ENCODE data around the gene ARX.

Gene ARX

GRCh38 chrX:24996096-24996709, 19.6 kb downstream of the ARX start:
- no peak for DNase-seq

DNA sequence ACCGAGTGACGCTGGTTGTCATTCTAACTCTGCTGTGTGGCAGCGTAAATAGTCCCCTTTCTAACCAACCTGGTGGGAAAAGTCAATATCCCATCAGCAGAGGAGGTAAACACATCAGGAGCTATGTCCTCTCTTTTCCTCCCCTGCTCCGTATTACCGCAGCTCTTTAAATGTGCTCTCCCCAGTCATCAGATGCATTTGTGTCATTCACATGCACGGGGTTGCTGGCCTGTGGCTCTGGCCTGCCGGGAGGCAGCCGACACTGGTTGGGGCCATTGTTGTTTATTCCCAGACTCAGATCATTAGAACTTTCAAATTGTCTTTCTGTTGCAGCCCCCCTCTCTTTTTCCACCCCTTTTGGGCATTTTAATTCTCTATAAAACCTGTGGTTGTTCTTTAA, 21.9 kb downstream of the ARX start:
- DNase-seq: no peak

GRCh38 chrX:24990535-24990934, 25.2 kb downstream of the ARX start:
- no peak for DNase-seq

DNA sequence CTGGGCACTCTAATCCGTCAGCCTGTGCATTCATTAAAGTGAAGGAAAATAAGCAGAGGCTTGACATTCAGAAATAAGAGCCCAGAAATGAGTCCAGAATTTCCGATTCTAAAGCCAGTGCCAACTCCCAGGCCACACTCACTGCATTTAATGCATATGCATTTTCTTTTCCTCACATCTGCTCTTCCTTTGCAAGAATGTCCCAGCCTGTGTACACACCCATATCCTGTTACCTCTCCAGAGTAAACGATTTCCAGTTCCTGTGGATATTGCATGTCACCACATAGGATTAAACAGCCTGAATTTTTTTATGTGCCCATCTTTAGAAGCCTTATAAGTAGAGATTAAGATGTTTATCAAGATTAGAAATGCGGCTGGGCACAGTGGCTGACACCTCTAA, 27.5 kb downstream of the ARX start:
- DNase-seq: no peak

GRCh38 chrX:24987731-24988130, 28.0 kb downstream of the ARX start:
- no peak for DNase-seq

GRCh38 chrX:24985120-24985519, 30.6 kb downstream of the ARX start:
- DNase-seq: no peak

GRCh38 chrX:24983931-24984330, 31.8 kb downstream of the ARX start:
- DNase-seq: no peak

DNA sequence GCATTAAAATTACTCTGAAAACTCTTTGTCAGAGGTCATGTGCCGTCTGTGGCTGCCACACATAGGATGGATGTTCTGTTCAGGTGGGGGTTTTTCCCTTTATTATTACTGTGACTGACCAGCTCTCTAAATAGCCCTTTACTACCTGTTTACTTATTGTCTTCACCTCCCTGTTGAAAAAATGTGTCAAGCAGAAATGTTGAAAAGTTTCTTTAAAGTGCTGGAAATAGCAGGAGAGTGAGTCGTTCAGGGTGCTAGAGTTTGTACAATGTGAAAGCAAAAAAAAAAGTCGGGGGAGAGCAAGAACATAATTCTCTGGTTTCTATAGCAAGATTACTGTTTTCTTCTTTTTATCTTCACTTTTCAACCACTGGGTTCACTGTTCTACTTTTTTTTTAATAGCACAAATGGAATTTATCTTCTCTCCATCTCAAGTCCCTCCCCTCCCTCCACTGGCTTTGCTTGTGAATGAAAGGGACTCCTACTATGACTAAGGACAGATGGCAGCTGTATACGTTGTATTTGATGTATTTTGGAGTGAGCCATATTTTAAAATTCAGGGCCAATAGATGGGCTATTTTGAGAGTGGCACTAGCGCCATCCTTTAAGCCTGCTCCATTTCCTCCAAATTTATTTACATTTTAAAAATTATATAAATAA, 33.3 kb downstream of the ARX start:
- DNase-seq: no peak

DNA sequence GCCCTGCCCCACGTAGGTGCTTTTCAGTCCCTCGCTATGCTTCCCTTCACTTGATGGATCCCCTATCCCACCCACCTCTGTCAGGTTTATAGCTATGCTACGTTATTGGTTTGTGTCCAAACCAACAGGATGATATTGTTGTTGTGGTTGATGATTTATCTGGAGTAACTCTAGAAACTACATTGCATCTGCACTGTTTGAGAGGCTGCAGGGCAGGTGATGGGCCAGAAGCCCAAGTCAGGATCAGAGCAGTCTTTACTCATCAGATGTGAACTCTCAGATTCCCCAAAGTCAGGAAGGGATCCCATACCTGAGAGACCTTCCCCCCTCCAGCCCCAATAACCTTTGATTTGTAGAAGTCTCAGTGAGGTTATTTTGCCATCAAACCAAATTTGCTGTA, 34.7 kb downstream of the ARX start:
- DNase-seq: no peak

- DNase-seq: no peak
Observed at GRCh38 chrX:24979081-24979480, 36.7 kb downstream of the ARX start.

DNA sequence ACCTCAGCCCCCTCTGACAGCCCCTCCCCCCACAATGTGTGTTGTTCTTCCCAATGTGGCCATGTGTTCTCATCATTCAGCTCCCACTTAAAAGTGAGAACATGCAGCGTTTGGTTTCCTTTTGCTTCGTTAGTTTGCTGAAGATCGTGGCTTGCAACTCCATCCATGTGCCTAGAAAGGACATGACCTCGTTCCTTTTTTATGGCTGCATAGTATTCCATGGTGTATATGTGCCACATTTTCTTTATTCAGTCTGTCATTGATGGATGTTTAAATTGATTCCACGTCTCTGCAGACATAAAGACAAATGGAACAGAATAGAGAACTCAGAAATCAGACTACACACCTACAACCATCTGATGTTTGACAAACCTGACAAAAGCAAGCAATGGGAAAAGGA, 46.0 kb downstream of the ARX start:
- no peak for DNase-seq

DNA sequence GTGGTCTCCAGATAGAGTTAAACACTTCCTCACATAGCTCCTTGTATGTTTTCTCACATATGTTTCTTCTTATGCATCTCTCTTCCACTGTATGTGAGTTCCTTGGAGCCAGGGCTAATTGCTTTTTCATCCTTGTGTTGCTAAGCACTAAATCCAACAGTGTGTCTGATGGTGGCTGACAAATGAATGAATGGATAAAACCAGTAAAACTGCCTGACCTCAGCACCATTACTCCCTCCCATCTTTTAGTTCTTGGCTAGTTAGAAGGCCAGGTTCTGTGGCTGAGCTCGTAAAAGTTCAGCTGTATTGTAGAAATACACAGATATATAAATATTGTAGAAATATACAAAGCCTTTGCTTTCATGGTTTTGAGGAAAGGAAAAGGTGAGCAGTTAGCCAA, 50.4 kb downstream of the ARX start:
- DNase-seq: no peak

DNA sequence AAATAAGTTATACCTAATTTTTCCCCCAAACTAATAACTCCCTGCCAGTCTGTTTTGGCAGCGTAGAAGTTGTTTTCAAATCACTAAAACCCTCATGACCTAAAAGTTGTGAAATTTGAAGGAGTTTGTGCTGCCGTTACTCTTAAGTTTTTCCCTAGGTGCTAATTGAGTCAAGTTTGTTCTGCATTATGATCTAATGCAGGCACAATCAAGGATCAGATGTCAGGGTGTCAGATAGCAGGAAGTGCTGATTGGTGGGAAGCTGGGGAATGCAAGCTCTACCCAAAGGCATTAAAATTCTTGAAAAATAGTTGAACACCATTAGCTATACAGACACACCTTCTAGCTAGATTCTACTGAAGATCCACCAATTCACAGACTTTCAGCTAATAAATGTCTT, 51.9 kb downstream of the ARX start:
- DNase-seq: no peak

- no peak for DNase-seq
Observed at GRCh38 chrX:24961809-24962208, 54.0 kb downstream of the ARX start.

GRCh38 chrX:24956828-24957227, 58.9 kb downstream of the ARX start:
- DNase-seq: no peak

GRCh38 chrX:24955372-24955930, 60.3 kb downstream of the ARX start:
- no peak for DNase-seq

DNA sequence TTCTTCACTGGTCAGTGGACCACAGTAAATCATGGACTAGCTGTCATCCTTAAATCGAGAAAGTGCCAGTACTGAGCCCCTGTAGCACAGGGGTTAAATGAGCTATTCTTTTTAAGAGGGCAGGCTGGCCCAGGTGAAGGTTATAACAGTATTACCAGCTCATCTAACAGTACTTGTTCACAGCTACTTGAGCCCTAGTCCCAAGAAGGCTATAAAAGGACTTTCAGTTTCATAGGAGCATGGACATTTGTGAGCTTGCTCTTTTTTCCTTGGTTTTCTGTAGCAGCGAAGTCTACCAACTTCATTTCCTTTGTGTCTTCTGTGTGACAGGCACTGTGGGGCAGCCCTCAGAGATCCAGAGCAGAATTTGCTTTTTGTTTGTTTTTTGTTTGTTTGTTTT, 61.0 kb downstream of the ARX start:
- no peak for DNase-seq

All from SHP77 (cell line).